Neural progenitor cell (in vitro differentiated cells): Measurements from ENCODE around the gene CAMK1D.

Source experiments
- EZH2 ChIP-seq: fragments of 200-600 bp; sonication (generic); IDR thresholded peaks from 2 replicates; pipeline ENCODE4 v1.6.1; 2017; ENCODE audit warnings: antibody characterized with exemption, mild to moderate bottlenecking, moderate library complexity
- TF ChIP-seq, protein P1 (sequence below): fragments of 200-600 bp; sonication (generic); IDR thresholded peaks from 2 replicates; pipeline ENCODE4 v1.5.1; 2017; ENCODE audit warnings: antibody characterized with exemption, mild to moderate bottlenecking

DNA sequence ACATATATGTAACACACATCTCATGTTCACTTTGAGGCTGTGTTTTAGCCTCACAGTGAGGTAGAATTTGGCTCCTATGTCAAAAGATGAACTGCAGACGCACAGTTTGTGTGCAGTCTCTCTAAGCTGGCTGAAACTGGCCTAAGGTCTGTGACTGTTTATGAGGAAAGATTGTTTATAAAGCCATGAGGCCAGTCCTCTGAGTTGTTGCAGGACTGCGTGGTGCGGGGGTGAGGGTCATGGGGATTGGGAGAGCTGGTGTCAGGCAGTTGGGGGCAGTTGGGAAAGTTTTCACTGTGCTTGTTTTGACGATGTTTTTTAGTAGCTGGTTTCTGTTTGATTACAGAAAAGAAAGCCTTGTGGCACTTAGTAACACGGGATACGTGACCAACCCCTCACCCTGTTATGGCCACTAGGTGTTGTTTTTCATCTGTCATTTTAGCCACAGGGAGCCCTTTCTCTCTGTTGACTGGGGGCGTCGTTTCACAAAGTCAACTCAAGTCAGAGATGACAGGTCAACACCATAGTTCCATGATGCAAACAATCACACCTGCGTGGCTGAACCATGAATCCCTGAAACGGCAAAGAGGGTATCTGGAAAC is 341.3 kb downstream of the CAMK1D start:
- no peak for TF ChIP-seq EZH2
- TF ChIP-seq, protein P1, sequence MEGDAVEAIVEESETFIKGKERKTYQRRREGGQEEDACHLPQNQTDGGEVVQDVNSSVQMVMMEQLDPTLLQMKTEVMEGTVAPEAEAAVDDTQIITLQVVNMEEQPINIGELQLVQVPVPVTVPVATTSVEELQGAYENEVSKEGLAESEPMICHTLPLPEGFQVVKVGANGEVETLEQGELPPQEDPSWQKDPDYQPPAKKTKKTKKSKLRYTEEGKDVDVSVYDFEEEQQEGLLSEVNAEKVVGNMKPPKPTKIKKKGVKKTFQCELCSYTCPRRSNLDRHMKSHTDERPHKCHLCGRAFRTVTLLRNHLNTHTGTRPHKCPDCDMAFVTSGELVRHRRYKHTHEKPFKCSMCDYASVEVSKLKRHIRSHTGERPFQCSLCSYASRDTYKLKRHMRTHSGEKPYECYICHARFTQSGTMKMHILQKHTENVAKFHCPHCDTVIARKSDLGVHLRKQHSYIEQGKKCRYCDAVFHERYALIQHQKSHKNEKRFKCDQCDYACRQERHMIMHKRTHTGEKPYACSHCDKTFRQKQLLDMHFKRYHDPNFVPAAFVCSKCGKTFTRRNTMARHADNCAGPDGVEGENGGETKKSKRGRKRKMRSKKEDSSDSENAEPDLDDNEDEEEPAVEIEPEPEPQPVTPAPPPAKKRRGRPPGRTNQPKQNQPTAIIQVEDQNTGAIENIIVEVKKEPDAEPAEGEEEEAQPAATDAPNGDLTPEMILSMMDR: no peak
